Mesenteric fat pad (tissue), 1 donor: Measurements from ENCODE around the gene MED22. TPM values are rescaled to one million over a fixed set of nuclear protein-coding genes. Genes with fewer than 3 reads are reported as not detected.
"Not testable (repeated sequence)": the region's sequence is repeated elsewhere in the genome, so short reads cannot be mapped to it uniquely, and the experiment has no call there.

Experiments used
- DNase-seq: peaks from one replicate; pipeline ENCODE4 v3.0.0-alpha.2; 2020; ENCODE audit warnings: low spot score
- long read RNA-seq: library from polyadenylated mRNA; unstranded; transcript quantifications from one replicate; pipeline ENCODE4 v2.0.0, GENCODE V29; 2020
- total RNA-seq: library from RNA; stranded (reverse); fragmentation: NEBNext Ultra II Directional; extraction: Animal tissue kit (Norgen Biotek cat#: 25700); gene quantifications from one replicate; pipeline ENCODE4 v1.2.1, GENCODE V29; 2021
- donor health status: DM: yes; HTN: yes; CAD: no.

MED22 gene
- total RNA-seq: 25.6 TPM
- long read RNA-seq, transcript MED22-209 (4 exons, 3,867 nt): major isoform, 5 of 50 reads
- long read RNA-seq, partial matches to known transcripts: 45 of 50 reads
- long read RNA-seq, other reads (novel, unspliced or antisense): 0 of 50 reads

- DNase-seq: peak; percentile 94
Observed at GRCh38 chr9:133347985-133348717, at the start of gene MED22, which contains the start of gene RPL7A. MED22 (minus strand) TSS chr9:133348131; CDS start chr9:133346662, 1,469 bp downstream. RPL7A (plus strand) TSS chr9:133348218; CDS start chr9:133348244, 26 bp downstream.

DNA sequence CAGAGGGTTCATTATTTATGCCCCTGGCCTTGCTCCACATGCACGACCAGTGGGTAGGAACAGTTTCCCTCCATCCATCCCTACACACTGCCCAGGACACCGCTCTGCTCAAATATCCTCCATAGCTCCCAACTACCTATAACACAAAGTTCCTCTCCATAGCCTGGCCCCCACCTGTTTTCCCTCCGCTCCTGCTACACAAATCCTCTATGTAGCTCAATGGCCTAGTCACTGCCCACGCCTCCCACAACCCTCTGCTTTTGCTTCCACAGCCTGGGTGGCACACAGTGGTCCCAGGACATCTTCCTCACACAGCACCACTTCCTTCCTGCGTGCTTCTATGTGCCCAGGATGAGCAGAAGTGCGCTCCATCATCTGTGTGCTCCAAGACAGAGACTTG lies 49.4 kb upstream of the MED22 start:
- DNase-seq: no peak

DNA sequence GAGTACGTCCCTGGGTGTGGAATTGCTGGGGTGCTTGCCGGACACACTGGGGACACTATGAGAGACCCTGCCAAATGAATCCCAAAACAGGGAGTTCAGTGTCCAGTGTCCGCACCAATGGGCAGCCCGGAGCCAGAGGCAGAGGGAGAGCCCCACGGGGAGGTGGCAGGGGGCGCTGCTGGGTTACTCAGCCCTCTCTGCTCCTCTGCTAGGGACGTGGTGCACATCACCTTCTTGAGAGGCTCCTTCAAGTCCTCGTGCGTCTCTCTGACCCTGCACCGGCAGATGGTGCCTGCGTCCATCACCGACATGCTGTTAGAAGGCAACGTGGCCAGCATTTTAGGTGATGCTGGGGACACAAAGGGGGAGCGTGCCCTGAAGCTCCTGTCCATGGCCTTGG lies 49.0 kb upstream of the MED22 start:
- no peak for DNase-seq

- no peak for DNase-seq
Observed at GRCh38 chr9:133394687-133395271, 46.8 kb upstream of the MED22 start.

DNA sequence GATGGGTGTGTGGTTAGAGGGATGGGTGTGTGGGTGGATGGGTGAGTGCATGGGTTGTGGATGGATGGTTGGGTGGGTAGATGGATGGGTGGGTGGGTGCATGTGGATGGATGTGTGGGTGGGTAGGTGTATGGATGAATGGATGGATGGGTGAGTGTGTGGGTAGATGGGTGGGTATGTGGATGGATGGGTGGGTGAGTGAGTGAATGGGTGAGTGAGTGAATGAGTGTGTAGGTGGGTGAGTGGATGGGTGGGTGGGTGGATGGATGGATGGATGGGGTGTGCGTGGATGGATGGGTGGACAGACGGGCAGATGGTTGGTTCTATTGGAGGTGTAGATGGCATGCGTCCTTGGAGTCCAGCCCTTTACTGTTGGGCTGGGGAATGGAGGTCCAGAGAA lies 45.5 kb upstream of the MED22 start:
- DNase-seq: no peak

GRCh38 chr9:133392308-133392707 lies 44.4 kb upstream of the MED22 start:
- not testable (repeated sequence) for DNase-seq

DNA sequence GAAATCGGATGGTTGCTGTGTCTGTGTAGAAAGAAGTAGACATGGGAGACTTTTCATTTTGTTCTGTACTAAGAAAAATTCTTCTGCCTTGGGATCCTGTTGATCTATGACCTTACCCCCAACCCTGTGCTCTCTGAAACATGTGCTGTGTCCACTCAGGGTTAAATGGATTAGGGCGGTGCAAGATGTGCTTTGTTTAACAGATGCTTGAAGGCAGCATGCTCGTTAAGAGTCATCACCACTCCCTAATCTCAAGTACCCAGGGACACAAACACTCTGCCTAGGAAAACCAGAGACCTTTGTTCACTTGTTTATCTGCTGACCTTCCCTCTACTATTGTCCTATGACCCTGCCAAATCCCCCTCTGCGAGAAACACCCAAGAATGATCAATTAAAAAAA lies 43.5 kb upstream of the MED22 start:
- not testable (repeated sequence) for DNase-seq

GRCh38 chr9:133390713-133391112 lies 42.8 kb upstream of the MED22 start:
- DNase-seq: no peak

DNA sequence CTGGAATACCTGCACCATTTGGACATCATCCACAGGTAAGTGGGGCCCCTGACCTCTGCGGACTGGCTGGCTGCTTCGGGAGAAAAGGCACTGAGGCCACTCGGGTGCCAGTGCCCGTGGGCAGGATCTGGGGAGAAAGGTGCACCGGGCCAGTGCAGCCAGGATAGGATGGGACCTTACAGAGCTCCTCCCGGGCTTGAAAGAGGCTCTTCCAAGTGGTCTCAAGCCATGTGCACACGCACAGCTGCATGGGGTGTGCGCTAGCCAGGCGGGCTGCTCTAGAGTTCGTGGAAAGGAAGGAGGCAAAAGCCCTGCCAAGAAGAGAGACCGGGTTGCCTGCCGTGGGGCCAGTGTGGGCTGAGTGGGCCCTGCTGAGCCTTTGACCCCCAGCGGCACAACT lies 41.6 kb upstream of the MED22 start:
- DNase-seq: no peak

- no peak for DNase-seq
Observed at GRCh38 chr9:133389025-133389557, 41.2 kb upstream of the MED22 start.

GRCh38 chr9:133387680-133388079 lies 39.7 kb upstream of the MED22 start:
- DNase-seq: no peak

DNA sequence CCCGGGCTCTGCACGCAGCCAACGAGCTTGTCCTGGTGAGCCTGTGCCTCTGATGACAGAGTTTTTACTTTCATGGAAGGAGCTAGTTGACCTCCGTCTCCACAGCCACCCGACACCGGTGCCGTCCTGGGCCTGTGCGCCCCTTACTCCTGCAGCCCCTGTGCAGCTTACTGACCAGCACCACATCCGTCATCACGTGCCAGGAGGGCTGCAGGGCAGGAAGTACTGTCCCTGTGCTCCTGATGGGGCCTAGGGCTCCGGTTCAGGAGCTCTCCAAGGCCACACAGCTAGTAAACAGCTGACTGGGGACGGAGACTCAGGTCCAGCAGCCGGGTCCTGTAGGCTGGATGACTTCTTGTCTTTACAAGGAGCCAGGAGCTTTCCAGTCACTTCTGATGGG lies 38.4 kb upstream of the MED22 start:
- DNase-seq: no peak

DNA sequence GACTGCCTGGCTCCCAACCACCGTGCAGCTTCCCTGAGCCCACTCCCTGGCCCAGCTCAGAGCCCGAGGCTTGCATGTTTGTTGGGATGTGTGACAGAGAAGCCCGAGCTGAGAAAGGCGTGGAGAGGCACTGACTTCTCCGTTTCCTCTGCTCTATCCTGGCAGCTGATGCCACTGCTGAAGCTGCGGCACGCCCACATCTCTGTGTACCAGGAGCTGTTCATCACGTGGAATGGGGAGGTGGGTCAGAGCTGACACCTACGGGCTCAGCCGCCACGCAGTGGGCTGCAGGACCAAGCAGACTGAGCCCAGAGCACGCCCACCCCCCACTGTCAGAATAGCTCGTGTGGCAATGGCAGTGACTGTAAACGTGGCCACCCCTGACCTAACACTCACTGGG lies 37.5 kb upstream of the MED22 start:
- DNase-seq: no peak

DNA sequence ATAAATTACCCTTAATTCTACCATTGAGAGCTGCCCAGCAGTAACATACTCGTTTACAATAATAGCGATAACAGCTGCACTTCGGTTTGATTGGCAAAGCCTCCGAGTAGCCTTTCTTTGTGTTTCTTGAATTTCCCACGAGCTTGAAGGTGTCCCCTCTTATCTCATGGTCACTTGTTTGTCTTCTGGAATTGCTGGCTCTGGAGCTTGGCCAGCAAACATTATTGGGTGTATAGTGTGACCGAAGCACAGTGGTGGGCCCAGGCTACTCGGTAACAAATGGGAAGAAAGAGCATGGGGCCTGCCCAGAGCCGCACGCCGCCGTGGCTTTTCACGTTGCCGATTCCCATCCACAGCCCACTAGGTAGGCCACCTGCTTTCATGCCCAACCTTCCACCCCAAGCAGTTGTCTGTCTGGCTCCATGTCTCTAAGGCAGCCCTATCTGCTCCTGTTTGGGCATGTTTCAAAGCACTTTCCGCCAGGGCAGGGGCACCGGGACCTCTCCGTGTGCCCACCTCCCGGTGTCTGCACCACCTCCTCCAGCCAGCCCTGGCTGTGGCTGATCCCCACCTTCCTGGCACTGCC lies 36.9 kb upstream of the MED22 start:
- DNase-seq: no peak

DNA sequence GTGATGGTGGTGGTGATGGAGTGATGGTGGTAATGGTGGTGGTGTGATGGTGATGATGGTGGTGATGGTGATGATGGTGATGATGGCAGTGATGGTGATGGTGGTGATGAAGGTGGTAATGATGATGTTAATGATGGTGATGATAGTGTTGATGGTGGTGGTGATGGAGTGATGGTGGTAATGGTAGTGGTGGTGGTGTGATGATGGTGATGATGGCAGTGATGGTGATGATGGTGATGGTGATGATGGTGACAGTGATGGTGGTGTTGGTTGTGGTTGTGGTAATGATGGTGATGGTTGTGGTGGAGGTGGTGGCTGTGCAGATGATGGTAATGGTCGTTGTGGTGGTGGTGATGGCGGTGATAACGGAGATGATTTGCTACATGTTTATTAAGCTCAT lies 35.5 kb upstream of the MED22 start:
- no peak for DNase-seq

DNA sequence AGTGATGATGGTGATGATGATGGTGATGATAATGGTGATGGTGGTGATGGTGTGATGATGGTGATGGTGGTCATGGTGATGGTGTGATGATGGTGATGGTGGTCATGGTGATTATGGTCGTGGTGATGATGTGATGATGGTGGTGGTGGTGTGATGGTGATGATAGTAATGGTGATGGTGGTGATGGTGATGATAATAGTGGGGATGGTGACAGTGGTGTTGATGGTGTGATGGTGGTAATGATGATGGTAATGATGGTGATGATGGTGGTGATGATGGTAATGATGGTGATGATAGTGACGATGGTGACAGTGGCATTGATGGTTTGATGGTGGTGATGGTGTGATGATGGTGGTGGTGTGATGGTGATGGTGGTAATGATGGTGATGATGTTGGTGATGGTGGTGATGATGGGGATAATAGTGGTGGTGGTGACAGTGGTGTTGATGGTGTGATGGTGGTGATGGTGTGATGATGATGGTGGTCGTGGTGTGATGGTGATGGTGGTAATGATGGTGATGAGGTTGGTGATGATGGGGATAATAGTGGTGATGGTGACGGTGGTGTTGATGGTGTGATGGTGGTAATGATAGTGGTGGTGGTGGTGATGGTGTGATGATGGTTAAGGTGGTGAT lies 34.7 kb upstream of the MED22 start:
- DNase-seq: no peak

GRCh38 chr9:133380734-133381133 lies 32.8 kb upstream of the MED22 start:
- DNase-seq: no peak

- DNase-seq: no peak
Observed at GRCh38 chr9:133379153-133380086, 31.5 kb upstream of the MED22 start.

- no peak for DNase-seq
Observed at GRCh38 chr9:133378408-133378962, 30.6 kb upstream of the MED22 start.

- DNase-seq: no peak
Observed at GRCh38 chr9:133377721-133378216, 29.8 kb upstream of the MED22 start.
